IMR-90 (cell line): ENCODE data around the gene SLIT3.

Experiments used
- CEBPB ChIP-seq: IDR thresholded peaks from 2 replicates; pipeline ENCODE4 v1.6.1; 2012; ENCODE audit warnings: low read depth, low read length, improper control_type of control experiment
- FOS ChIP-seq: fragments of 150-350 bp; IDR thresholded peaks from 2 replicates; pipeline ENCODE4 v1.6.1; 2016; ENCODE audit warnings: low read depth, low read length
- MAFK ChIP-seq: IDR thresholded peaks from 2 replicates; pipeline ENCODE4 v1.6.1; 2012; ENCODE audit warnings: low read depth, low read length, improper control_type of control experiment
- MXI1 ChIP-seq: IDR thresholded peaks from 2 replicates; pipeline ENCODE4 v1.6.1; 2012; ENCODE audit warnings: low read depth, mild to moderate bottlenecking, low read length, moderate library complexity, borderline replicate concordance
- POLR2A ChIP-seq: IDR thresholded peaks from 2 replicates; pipeline ENCODE4 v1.6.1; 2012; ENCODE audit warnings: mild to moderate bottlenecking, low read depth, low read length
- RAD21 ChIP-seq: IDR thresholded peaks from 2 replicates; pipeline ENCODE4 v1.6.1; 2012; ENCODE audit warnings: low read length, improper control_type of control experiment
- RCOR1 ChIP-seq: IDR thresholded peaks from 2 replicates; pipeline ENCODE4 v1.6.1; 2012; ENCODE audit warnings: mild to moderate bottlenecking, low read length, improper control_type of control experiment; ENCODE audit not compliant: insufficient replicate concordance
- SMC3 ChIP-seq: fragments of 150-350 bp; IDR thresholded peaks from 2 replicates; pipeline ENCODE4 v1.6.1; 2016; ENCODE audit warnings: low read depth, mild to moderate bottlenecking, antibody characterized with exemption, low read length, moderate library complexity
- TF ChIP-seq, protein P1 (sequence below): conservative IDR thresholded peaks from 2 replicates; pipeline ENCODE4 v1.5.1; 2012; ENCODE audit warnings: mild to moderate bottlenecking, low read depth, low read length, improper control_type of control experiment
- TF ChIP-seq, protein P2 (sequence below): fragments of 150-350 bp; IDR thresholded peaks from 2 replicates; pipeline ENCODE4 v1.6.1; 2017; ENCODE audit warnings: mild to moderate bottlenecking, antibody characterized with exemption, low read length, low read depth
- TF ChIP-seq, protein P3 (sequence below): fragments of 150-350 bp; IDR thresholded peaks from 2 replicates; pipeline ENCODE4 v1.6.1; 2016; ENCODE audit warnings: low read depth, mild to moderate bottlenecking, low read length, moderate library complexity, borderline replicate concordance

DNA sequence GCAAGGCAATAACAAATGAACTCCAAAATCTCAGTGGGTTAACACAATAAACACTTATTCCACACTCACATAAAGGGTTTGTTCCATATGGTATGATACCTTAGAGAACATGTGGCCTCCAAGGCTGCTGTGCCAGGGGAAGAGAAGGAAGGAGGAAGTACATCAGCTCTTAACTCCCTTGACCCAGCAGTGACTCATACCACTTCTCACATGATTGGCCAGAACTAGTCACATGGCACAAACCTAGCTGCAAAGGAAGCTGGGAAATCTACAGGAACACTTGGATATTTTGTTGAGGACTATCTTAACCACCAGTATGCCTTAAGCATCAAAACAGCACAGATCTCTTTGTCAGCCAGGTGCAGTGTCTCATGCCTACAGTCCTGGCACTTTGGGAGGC, 99.3 kb downstream of the SLIT3 start:
- TF ChIP-seq, protein P1, sequence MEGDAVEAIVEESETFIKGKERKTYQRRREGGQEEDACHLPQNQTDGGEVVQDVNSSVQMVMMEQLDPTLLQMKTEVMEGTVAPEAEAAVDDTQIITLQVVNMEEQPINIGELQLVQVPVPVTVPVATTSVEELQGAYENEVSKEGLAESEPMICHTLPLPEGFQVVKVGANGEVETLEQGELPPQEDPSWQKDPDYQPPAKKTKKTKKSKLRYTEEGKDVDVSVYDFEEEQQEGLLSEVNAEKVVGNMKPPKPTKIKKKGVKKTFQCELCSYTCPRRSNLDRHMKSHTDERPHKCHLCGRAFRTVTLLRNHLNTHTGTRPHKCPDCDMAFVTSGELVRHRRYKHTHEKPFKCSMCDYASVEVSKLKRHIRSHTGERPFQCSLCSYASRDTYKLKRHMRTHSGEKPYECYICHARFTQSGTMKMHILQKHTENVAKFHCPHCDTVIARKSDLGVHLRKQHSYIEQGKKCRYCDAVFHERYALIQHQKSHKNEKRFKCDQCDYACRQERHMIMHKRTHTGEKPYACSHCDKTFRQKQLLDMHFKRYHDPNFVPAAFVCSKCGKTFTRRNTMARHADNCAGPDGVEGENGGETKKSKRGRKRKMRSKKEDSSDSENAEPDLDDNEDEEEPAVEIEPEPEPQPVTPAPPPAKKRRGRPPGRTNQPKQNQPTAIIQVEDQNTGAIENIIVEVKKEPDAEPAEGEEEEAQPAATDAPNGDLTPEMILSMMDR: no peak
- TF ChIP-seq, protein P2, sequence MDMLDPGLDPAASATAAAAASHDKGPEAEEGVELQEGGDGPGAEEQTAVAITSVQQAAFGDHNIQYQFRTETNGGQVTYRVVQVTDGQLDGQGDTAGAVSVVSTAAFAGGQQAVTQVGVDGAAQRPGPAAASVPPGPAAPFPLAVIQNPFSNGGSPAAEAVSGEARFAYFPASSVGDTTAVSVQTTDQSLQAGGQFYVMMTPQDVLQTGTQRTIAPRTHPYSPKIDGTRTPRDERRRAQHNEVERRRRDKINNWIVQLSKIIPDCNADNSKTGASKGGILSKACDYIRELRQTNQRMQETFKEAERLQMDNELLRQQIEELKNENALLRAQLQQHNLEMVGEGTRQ: no peak
- TF ChIP-seq SMC3: no peak
- TF ChIP-seq POLR2A: no peak
- TF ChIP-seq RAD21: no peak
- no peak for TF ChIP-seq MXI1
- no peak for TF ChIP-seq FOS
- TF ChIP-seq RCOR1: no peak
- TF ChIP-seq, protein P3, sequence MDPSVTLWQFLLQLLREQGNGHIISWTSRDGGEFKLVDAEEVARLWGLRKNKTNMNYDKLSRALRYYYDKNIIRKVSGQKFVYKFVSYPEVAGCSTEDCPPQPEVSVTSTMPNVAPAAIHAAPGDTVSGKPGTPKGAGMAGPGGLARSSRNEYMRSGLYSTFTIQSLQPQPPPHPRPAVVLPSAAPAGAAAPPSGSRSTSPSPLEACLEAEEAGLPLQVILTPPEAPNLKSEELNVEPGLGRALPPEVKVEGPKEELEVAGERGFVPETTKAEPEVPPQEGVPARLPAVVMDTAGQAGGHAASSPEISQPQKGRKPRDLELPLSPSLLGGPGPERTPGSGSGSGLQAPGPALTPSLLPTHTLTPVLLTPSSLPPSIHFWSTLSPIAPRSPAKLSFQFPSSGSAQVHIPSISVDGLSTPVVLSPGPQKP: no peak
- TF ChIP-seq MAFK: no peak
- TF ChIP-seq CEBPB: no peak
